Measurements from ENCODE around the gene FANCF.

DNA sequence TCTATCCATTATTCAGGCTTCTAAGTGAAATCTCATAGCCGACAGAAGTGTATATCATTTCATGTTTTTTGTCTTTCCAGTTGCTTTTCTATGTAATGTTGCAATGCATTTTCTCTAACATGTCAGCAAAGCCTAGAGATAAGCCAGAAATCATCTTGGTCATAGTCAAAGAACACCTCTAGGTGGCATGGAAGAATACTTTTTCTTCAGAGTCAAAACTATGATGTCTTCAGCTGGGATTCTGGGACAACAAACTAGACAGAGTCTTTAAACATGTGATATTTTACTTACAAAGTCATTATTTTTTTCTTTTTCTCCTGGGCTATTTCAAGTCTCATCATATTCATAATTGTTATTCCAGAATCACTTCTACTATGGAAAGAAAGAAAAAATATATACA, 45.2 kb upstream of the FANCF start:
- TF ChIP-seq, protein P1, sequence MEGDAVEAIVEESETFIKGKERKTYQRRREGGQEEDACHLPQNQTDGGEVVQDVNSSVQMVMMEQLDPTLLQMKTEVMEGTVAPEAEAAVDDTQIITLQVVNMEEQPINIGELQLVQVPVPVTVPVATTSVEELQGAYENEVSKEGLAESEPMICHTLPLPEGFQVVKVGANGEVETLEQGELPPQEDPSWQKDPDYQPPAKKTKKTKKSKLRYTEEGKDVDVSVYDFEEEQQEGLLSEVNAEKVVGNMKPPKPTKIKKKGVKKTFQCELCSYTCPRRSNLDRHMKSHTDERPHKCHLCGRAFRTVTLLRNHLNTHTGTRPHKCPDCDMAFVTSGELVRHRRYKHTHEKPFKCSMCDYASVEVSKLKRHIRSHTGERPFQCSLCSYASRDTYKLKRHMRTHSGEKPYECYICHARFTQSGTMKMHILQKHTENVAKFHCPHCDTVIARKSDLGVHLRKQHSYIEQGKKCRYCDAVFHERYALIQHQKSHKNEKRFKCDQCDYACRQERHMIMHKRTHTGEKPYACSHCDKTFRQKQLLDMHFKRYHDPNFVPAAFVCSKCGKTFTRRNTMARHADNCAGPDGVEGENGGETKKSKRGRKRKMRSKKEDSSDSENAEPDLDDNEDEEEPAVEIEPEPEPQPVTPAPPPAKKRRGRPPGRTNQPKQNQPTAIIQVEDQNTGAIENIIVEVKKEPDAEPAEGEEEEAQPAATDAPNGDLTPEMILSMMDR (IDR thresholded peaks at IDR 0.05) = peak; percentile 51
- no peak for TF ChIP-seq EZH2 (IDR thresholded peaks at IDR 0.05)
- TF ChIP-seq EZH2phosphoT487 (IDR thresholded peaks at IDR 0.05) = no peak

Measured in neural progenitor cell (in vitro differentiated cells).